Suppressor macrophage treated with lipopolysaccharide for 1 hour (primary cell): ENCODE data around the gene CCDC66.
A peak's percentile ranks its signal among the peaks of the same experiment; 100 is the strongest.
"Not testable (repeated sequence)": the region's sequence is repeated elsewhere in the genome, so short reads cannot be mapped to it uniquely, and the experiment has no call there.

Source experiments
- DNase-seq, 3 donors: peaks; one replicate each; pipeline ENCODE4 v3.0.0-alpha.2; 2020 to 2022

Gene CCDC66

GRCh38 chr3:56556908-56557830 lies at the start of gene CCDC66:
CCDC66 (plus strand) TSS chr3:56557175; CDS start chr3:56557243, 68 bp downstream.
- DNase-seq: peak; percentile 93 to 97 (median 96)

DNA sequence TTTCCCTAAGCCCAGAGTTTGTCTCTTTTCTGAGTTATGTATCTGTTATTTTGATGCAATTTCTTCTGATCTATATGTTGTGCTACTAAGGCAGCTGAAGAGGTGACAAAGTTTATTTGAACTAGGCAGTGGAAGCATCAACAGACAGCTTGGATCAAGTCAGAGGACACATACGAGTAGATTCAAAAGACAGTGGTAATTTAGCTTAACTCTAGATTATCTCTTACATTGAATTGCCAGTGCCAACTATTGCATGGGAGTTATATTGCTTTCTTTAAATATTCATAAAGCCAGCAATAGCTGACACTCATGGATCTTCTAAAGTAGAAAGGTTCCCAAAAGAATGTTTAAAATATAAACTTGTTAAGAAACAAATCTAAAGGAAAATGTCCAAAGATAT lies 37.3 kb upstream of the CCDC66 start:
- no peak for DNase-seq

GRCh38 chr3:56522374-56522773 lies 34.6 kb upstream of the CCDC66 start:
- DNase-seq: no peak

DNA sequence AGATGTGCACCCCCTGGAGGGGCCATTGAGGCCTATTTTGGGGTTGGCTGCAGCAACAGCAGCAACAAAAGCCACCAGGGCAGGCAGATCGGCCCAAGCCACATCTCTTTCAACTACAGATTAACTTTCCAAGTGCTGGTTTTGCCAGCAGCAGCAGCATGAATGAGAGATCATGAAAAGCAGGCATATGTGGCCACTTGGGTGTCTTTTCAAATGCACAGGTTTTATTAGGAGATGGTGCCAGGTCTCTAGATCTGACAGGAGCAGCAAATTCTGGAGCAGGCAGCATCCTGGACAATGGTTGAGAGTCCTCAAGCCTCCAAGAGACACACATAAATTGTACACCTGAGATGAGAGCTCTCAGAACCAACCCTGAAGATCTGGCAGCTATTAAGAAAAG lies 31.7 kb upstream of the CCDC66 start:
- no peak for DNase-seq

DNA sequence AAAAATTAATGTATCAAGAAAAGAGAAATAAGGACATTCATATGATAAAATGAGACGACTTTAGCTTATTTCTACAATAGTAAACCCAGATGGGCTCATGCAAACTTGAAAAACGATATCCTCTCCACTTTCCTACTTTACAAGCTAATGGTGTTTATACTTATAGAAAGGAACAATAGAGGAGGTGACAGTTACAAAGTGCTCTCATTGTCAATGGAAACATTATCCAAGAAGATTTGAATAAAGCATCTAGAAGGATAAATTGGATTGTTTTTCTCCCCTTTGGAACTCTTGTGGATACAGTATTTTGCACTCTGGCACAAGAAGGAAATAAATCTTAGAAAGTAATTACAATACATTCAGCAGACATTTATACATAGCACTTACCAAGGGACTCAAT lies 20.2 kb upstream of the CCDC66 start:
- no peak for DNase-seq

- peak in 1 of 3 donors; percentile 10 for DNase-seq
Measured at GRCh38 chr3:56547486-56547885, 9.5 kb upstream of the CCDC66 start.

DNA sequence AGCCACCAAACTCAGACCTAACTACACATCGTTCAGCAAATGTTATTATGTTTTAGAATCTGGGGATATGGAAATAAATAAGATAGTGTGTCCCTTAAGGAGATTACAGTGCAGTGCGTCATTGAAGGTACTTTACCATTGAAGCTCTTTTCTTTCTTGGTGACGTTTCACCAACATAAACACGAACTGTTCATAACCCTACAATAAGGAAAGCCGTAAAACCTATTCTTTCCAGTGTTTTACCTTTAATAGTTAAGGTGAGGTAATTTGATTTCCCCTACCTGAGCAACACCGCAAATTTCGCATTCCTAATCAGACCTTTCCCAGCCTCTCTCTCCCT lies 826 bp downstream of the CCDC66 start:
- no peak for DNase-seq

GRCh38 chr3:56573501-56573900 lies 16.5 kb downstream of the CCDC66 start:
- DNase-seq: no peak

- DNase-seq: not testable (repeated sequence)
Measured at GRCh38 chr3:56581941-56582340, 25.0 kb downstream of the CCDC66 start.

DNA sequence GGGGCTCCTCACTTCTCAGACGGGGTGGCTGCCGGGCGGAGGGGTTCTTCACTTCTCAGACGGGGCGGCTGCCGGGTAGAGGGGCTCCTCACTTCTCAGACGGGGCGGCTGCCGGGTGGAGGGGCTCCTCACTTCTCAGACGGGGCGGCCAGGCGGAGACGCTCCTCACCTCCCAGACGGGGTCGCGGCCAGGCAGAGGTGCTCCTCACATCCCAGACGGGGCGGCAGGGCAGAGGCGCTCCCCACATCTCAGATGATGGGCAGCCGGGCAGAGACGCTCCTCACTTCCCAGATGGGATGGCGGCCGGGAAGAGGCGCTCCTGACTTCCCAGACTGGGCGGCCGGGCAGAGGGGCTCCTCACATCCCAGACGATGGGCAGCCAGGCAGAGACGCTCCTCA lies 27.3 kb downstream of the CCDC66 start:
- DNase-seq: not testable (repeated sequence)

DNA sequence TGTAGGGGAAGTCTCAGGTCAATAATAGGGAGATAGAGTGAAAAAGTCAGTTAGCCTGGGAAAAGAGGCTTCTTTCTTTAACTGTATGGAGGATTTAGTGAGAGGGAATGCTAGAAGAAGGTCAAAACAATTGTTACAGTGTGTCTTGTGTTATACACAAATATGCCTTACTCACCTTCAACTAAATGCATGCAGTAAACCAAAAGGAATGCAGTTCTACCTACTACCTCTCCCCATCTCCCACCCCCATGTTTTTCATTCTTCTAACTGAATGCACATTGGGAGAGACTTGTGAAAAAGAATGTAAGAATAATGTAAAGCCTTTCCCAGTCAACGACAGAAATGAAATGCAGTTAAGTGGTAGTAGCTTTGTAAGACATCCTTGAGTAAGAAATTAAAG lies 33.8 kb downstream of the CCDC66 start:
- DNase-seq: no peak

- DNase-seq: peak in 1 of 3 donors; percentile 29
Measured at GRCh38 chr3:56591262-56591661, 34.3 kb downstream of the CCDC66 start.

GRCh38 chr3:56593455-56594158 lies 36.6 kb downstream of the CCDC66 start:
- no peak for DNase-seq

GRCh38 chr3:56595975-56596840 lies 39.2 kb downstream of the CCDC66 start:
- no peak for DNase-seq

DNA sequence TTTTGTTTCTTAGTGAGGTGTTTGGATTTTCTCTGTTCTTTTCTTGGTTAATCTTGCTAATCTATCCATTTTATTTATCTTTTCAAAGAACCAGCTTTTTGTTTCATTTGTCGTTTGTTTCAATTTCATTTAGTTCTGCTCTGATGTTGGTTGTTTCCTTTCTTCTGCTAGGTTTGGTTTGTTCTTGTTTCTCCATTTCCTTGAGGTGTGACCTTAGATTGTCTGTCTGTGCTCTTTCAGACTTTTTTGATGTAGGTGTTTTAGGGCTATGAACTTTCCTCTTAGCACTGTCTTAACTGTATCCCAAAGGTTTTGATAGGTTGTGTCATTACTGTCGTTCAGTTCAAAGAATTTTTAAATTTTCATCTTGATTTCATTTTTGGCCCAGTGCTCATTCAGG lies 51.5 kb downstream of the CCDC66 start:
- not testable (repeated sequence) for DNase-seq

DNA sequence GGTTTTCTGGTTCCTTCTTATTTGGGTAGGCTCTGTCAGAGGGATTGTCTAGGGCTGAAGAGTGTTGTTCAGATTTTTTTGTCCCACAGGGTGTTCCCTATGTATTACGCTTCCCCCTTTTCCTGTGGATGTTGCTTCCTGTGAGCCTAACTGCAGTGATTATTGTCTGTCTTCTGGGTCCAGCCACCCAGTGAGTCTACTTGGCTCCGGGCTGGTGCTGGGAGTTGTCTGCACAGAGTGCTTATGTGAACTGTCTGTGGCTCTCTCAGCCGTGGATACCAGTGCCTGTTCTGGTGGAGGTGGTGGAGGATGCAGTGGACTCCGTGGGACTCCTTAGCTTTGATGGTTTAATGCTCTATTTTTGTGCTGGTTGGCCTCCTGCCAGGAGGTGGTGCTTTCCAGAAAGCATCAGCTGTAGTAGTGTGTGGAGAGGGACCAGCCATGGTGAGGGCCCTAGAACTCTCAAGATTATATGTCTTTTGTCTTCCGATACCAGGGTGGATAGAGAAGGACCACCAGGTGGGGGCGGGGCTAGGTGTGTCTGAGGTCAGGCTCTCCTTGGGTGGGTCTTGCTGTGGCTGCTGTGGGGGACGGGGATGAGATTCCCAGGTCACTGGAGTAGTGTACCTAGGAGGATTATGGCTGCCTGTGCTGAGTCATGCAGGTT lies 53.8 kb downstream of the CCDC66 start:
- DNase-seq: no peak

DNA sequence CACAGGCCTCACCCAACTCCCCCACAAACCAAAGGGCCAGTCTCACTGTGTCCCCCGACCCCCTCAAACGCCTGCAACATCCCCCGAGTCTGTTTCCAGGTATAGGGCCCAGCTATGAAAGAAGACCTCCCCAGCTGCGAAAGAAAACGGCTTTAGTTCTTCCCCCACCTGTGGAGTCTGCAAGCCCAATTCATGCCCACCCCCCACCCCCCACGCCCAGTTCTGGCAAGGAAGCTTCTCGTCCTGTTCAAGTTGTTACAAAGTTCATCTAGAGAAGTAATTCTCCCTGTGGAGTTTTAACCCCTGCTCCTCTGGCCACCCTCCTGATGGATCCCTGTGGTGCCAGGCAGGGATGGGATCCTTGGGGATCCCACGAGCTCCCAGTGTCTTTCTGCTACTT lies 54.4 kb downstream of the CCDC66 start:
- no peak for DNase-seq

DNA sequence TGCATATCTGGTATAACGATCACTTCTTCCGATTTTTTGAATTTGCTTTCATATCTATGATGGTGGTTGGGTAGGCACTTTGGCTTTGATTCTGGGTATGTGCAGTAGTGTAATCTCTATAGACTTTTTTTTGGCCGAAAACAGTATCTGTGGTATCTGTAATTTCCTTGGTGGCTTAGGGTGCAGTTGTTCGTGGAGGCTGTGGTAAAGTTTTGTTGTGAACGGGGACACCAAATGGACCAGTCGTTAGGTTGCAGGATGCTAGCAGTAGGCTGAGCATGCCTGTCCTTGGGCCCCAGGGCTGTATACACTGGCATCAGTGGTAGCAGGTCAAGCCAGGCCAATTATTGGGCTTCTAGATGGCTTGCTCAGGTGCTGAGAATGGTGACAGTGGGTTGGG lies 55.2 kb downstream of the CCDC66 start:
- no peak for DNase-seq

DNA sequence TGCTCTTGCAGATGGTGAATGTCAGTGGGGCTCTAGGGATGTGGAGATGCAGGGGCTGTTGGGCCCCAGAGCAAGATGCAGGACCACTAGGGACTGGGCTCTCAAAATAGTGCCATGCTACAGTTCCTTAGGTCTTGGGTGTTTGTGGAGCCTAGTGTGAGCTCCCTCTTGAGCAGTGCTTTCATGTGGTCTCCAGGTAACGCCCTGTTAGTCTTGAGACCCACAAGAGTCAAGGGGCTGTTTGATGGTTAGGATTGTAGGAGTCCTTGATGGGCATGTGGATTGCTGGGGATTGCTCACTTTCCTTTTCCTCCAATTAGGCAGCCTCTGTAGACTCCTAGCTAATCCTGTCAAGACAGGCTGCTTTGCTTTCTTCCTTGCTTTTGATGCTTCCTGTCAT lies 56.0 kb downstream of the CCDC66 start:
- no peak for DNase-seq

DNA sequence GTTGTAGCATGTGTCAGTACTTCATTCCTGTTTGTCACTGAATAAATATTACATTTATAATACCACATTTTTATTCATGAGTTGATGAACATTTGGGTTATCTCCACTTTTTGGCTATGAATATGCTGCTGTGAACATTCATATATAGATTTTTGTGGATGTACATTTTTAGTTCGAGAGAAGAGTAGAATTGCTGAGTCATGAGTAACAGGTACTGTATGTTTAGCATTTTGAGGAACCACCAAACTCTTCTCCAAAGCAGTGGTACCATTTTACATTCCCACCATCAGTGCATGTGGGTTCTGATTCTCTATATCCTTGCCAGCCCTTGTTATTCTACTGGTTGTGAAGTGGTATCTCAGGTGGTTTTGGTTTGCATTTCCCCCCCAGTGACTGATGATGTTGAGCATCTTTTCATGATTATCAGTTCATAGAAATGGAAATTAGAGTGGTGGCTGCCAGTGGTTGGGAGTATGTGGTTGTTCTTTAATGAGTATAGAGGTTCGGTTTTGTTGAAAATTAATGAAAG lies 59.6 kb downstream of the CCDC66 start:
- no peak for DNase-seq

GRCh38 chr3:56620371-56620770 lies 63.4 kb downstream of the CCDC66 start:
- DNase-seq: no peak

DNA sequence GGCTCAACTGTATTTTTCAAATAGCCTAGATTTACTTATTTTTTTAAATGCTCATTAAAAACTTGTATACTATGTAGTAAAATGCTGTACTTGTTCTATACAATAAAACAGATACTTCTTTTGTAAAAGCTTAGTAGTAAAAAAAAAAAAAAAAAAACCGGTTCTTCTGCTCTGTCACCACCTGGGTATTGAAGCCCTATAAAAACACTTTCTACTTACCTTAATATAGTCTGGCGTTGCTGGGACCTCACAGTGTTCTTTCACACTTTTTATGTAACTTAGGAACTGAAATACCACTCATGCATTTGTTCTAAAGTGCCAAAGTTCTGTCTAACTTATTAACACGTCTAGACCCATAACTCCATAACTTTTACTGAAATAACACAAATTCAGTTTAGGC lies 64.7 kb downstream of the CCDC66 start:
- no peak for DNase-seq
